ACC112 (cell line): ENCODE measurements around the gene CCDC152.

Experiments
- H2AFZ ChIP-seq: fragments of 200-600 bp; sonication (generic); one replicate; pipeline ENCODE4 v1.6.0; 2017; ENCODE audit warnings: antibody characterized with exemption, low read length; ENCODE audit not compliant: unreplicated experiment
- H3K27ac ChIP-seq: fragments of 200-600 bp; sonication (generic); 2 replicates; pipeline ENCODE4 v1.5.1; 2014; ENCODE audit warnings: low read depth, mild to moderate bottlenecking, antibody characterized with exemption, low read length, moderate library complexity
- H3K27me3 ChIP-seq: fragments of 200-600 bp; sonication (generic); 2 replicates; pipeline ENCODE4 v1.6.1; 2014; ENCODE audit warnings: mild to moderate bottlenecking, antibody characterized with exemption, low read length, moderate library complexity, mixed read lengths; ENCODE audit not compliant: insufficient read depth
- H3K36me3 ChIP-seq: fragments of 200-600 bp; sonication (generic); 2 replicates; pipeline ENCODE4 v1.6.1; 2016; ENCODE audit warnings: mild to moderate bottlenecking, antibody characterized with exemption, low read length, moderate library complexity, mixed read lengths; ENCODE audit not compliant: insufficient read depth
- H3K4me1 ChIP-seq: fragments of 200-600 bp; sonication (generic); one replicate; pipeline ENCODE4 v1.6.1; 2016; ENCODE audit warnings: low read length, mixed read lengths; ENCODE audit not compliant: insufficient read depth, unreplicated experiment, control insufficient read depth
- H3K4me3 ChIP-seq: fragments of 200-600 bp; sonication (generic); 2 replicates; pipeline ENCODE4 v1.5.1; 2014; ENCODE audit warnings: mild to moderate bottlenecking, low read depth, low read length
- H3K79me2 ChIP-seq: fragments of 200-600 bp; sonication (generic); one replicate; pipeline ENCODE4 v1.6.0; 2016; ENCODE audit warnings: low read length; ENCODE audit not compliant: control insufficient read depth, unreplicated experiment, insufficient read depth

CCDC152 gene

DNA sequence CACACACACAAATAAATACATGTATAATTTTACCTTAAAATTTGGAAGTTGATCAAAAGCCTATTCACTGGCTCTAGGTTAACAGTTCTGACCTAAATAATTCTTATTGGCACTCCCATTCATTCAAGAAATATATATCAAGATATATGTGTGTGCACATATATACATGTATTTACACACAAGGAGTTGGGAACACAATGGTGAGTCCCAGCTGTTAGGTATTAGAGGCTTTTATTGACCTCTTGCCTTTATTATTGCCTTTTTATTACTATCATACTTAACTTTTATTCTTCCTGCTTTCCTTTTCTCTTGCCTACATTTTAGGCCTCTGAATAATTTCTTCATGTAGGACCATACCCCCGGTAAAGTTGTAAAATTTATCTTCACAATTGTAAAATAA, 25.0 kb downstream of the CCDC152 start:
- H3K36me3 ChIP-seq: no peaks in the 10 kb centered on the region
- H3K27ac ChIP-seq: no peak overlapping the region
- no peak overlapping the region for H2AFZ ChIP-seq
- no peaks in the 10 kb centered on the region for H3K27me3 ChIP-seq
- no peak overlapping the region for H3K4me3 ChIP-seq
- H3K79me2 ChIP-seq: no peaks in the 10 kb centered on the region
- no peaks in the 10 kb centered on the region for H3K4me1 ChIP-seq

DNA sequence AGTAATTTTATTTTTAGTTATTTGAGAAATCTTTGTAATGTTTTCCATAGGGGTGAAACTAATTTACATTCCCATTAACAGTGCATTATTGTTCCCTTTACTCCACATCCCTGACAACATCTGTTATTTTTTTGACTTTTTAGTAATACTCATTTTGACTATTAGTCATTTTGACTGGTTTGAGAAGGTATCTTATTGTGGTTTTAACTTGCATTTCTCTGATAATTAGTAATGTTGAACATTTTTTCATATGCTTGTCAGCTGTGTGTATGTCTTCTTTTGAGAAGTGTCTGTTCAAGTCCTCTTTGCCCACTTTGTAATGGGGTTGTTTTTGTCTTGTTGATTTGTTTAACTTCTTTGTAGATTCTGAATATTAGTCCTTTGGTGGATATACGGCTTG, 27.5 kb downstream of the CCDC152 start:
- no peak overlapping the region for H2AFZ ChIP-seq
- H3K4me3 ChIP-seq: no peak overlapping the region
- no peaks in the 10 kb centered on the region for H3K27me3 ChIP-seq
- H3K27ac ChIP-seq: no peak overlapping the region
- no peaks in the 10 kb centered on the region for H3K36me3 ChIP-seq
- no peaks in the 10 kb centered on the region for H3K79me2 ChIP-seq
- H3K4me1 ChIP-seq: no peaks in the 10 kb centered on the region

GRCh38 chr5:42785756-42786155, 29.1 kb downstream of the CCDC152 start:
- Histone ChIP-seq H2AFZ (no peak overlapping the region), H3K4me1 (no peaks in the 10 kb centered on the region), H3K27ac (no peak overlapping the region), H3K4me3 (no peak overlapping the region), H3K79me2 (no peaks in the 10 kb centered on the region), H3K36me3 (no peaks in the 10 kb centered on the region), H3K27me3 (no peaks in the 10 kb centered on the region)

DNA sequence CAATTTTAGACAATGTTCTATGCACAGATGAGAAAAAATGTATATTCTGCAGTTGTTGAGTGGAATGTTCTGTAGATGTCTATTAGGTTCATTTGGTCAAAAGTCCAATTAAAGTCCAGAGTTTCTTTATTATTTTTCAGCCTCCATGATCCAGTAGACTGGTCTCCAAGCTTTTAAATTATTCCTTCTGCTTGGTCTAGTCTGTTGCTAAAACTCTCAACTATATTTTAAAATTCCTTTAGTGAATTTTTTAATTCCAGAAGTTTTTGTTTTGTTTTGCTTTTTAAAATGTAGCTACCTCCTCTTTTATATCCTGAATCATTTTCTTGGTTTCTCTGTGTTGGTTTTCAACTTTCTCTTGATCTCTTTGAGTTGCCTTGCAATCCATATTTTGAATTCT, 30.5 kb downstream of the CCDC152 start:
- Histone ChIP-seq H3K27me3 (no peaks in the 10 kb centered on the region), H3K79me2 (no peaks in the 10 kb centered on the region), H3K4me1 (no peaks in the 10 kb centered on the region), H2AFZ (no peak overlapping the region), H3K4me3 (no peak overlapping the region), H3K36me3 (no peaks in the 10 kb centered on the region), H3K27ac (no peak overlapping the region)

DNA sequence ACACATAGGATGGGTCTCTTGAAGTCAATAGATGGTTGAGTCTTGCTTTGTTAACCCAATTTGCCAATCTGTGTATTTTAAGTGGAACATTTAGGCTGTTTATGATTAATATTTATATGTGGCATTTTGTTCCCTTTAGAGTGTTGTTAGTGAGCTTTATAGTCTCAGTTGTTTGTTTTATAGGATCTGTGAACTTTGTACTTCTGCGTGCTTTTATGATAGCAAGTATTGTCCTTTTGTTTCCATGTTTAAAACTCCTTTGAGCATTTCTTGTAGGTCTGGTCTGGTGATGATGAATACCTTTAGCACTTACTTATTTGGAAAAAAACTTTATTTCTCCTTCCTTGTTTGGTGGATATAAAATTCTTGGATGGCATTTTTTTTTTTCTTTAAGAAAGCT, 31.2 kb downstream of the CCDC152 start:
- no peak overlapping the region for H3K27ac ChIP-seq
- H3K36me3 ChIP-seq: 0 out of 2 replicates have a peak, but pooled peaks cover 3% of the 10 kb centered on the region
- H3K4me3 ChIP-seq: no peak overlapping the region
- no peaks in the 10 kb centered on the region for H3K4me1 ChIP-seq
- H3K79me2 ChIP-seq: no peaks in the 10 kb centered on the region
- H2AFZ ChIP-seq: no peak overlapping the region
- H3K27me3 ChIP-seq: no peaks in the 10 kb centered on the region

- Histone ChIP-seq H3K27ac (no peak overlapping the region), H3K79me2 (no peaks in the 10 kb centered on the region), H3K27me3 (no peaks in the 10 kb centered on the region), H2AFZ (no peak overlapping the region), H3K4me3 (no peak overlapping the region), H3K4me1 (no peaks in the 10 kb centered on the region), H3K36me3 (0 out of 2 replicates have a peak, but pooled peaks cover 5% of the 10 kb centered on the region)
Observed at GRCh38 chr5:42791151-42791550, 34.5 kb downstream of the CCDC152 start.

- Histone ChIP-seq H2AFZ (no peak overlapping the region), H3K79me2 (no peaks in the 10 kb centered on the region), H3K27me3 (no peaks in the 10 kb centered on the region), H3K27ac (no peak overlapping the region), H3K4me1 (no peaks in the 10 kb centered on the region), H3K4me3 (no peak overlapping the region), H3K36me3 (peaks cover 9% of the 10 kb centered on the region; the same call in 1 of the 2 replicates)
Observed at GRCh38 chr5:42798284-42799240, 41.9 kb downstream of the CCDC152 start.

GRCh38 chr5:42799241-42799608, 42.6 kb downstream of the CCDC152 start:
- Histone ChIP-seq H3K79me2 (no peaks in the 10 kb centered on the region), H3K36me3 (peaks cover 9% of the 10 kb centered on the region; the same call in 1 of the 2 replicates), H2AFZ (no peak overlapping the region), H3K27ac (no peak overlapping the region), H3K4me3 (no peak overlapping the region), H3K4me1 (no peaks in the 10 kb centered on the region), H3K27me3 (no peaks in the 10 kb centered on the region)

- Histone ChIP-seq H3K27ac (no peak overlapping the region), H2AFZ (no peak overlapping the region), H3K4me3 (no peak overlapping the region), H3K4me1 (no peaks in the 10 kb centered on the region), H3K27me3 (no peaks in the 10 kb centered on the region), H3K79me2 (no peaks in the 10 kb centered on the region), H3K36me3 (peaks cover 9% of the 10 kb centered on the region; the same call in 1 of the 2 replicates)
Observed at GRCh38 chr5:42799668-42800114, 43.1 kb downstream of the CCDC152 start.

GRCh38 chr5:42800748-42801330, 44.2 kb downstream of the CCDC152 start:
- Histone ChIP-seq H2AFZ (no peak overlapping the region), H3K4me3 (no peak overlapping the region), H3K27ac (no peak overlapping the region), H3K27me3 (no peaks in the 10 kb centered on the region), H3K79me2 (no peaks in the 10 kb centered on the region), H3K4me1 (no peaks in the 10 kb centered on the region), H3K36me3 (peaks cover 9% of the 10 kb centered on the region; the same call in 1 of the 2 replicates)
